HCT116 (cell line): ENCODE measurements around the gene CD300LD. TPM values are rescaled to one million over a fixed set of nuclear protein-coding genes. Genes with fewer than 3 reads are reported as not detected.

ENCODE experiments used
- ATAC-seq: fragments of 200-7000 bp; cut with Tn5 transposase; 2 replicates; pipeline ENCODE4 v1.9.1; 2020; ENCODE audit warnings: mild to moderate bottlenecking, moderate library complexity
- BruUV-seq: library from RNA; stranded (reverse); fragments of 400-500 nt; replicated peaks from 2 replicates; lab custom pipeline; 2021; lab: Mats Ljungman, UMichigan
- CTCF ChIA-PET: fragments of 300-600 bp; sonication (Branson Sonifier 250); formaldehyde crosslinking; loops from one replicate; lab custom pipeline; 2021; ENCODE audit warnings: antibody characterized with exemption; lab: Charles Lee
- POLR2A ChIA-PET: fragments of 300-600, 350-600 bp; sonication (Branson Sonifier 250); formaldehyde crosslinking; loops from one replicate; lab custom pipeline; 2021; ENCODE audit warnings: antibody characterized with exemption; lab: Charles Lee
- RAD21 ChIA-PET, 2 experiments: fragments of 300-600 bp; sonication (Branson Sonifier 250); formaldehyde crosslinking; loops; one replicate each; lab custom pipeline; 2023; ENCODE audit warnings: low total read pairs in 2 of 2; ENCODE audit not compliant: uncharacterized antibody in 2 of 2, unreplicated experiment in 2 of 2, low non-redundant PET in 1 of 2; lab: Charles Lee
- DNase-seq: peaks from one replicate; pipeline ENCODE4 v3.0.0-alpha.2; 2010; ENCODE audit warnings: low read depth, low spot score
- H2AFZ ChIP-seq: fragments of 200-600 bp; shearing (Covaris generic), sonication (generic); 2 replicates; pipeline ENCODE4 v1.6.1; 2017; ENCODE audit warnings: low read depth, mixed run types, mixed read lengths, antibody characterized with exemption, low read length; ENCODE audit not compliant: poor library complexity, severe bottlenecking
- H3K27ac ChIP-seq: 2 replicates; pipeline ENCODE4 v1.5.1; 2012; ENCODE audit warnings: low read depth, low read length
- H3K27me3 ChIP-seq: fragments of 200-600 bp; sonication (generic); 2 replicates; pipeline ENCODE4 v1.6.1; 2016; ENCODE audit warnings: mixed run types, low read length, mixed read lengths; ENCODE audit not compliant: insufficient read depth
- H3K36me3 ChIP-seq, 2 experiments: fragments of 200-500 bp in 1 of 2; fragments of 200-600 bp in 1 of 2; sonication (Bioruptor generic) in 1 of 2; sonication (generic) in 1 of 2; 2 replicates each; pipeline versions ENCODE4 v1.5.1 to v1.6.1; 2014 to 2016; ENCODE audit warnings: low read length in 2 of 2, inconsistent platforms in 1 of 2, mixed read lengths in 1 of 2, mixed run types in 1 of 2; ENCODE audit not compliant: insufficient read depth in 2 of 2, control insufficient read depth in 1 of 2
- H3K4me1 ChIP-seq, 2 experiments: fragments of 200-600 bp in 1 of 2; sonication (generic) in 1 of 2; 2 replicates each; pipeline versions ENCODE4 v1.5.1 to v1.6.1; 2012 to 2017; ENCODE audit warnings: low read length in 2 of 2, inconsistent platforms in 1 of 2, mild to moderate bottlenecking in 1 of 2, mixed read lengths in 1 of 2, mixed run types in 1 of 2, moderate library complexity in 1 of 2; ENCODE audit not compliant: insufficient read depth in 2 of 2, control insufficient read depth in 1 of 2
- H3K4me2 ChIP-seq: fragments of 200-600 bp; sonication (generic); 2 replicates; pipeline ENCODE4 v1.6.1; 2017; ENCODE audit warnings: mixed run types, low read length, mixed read lengths
- H3K4me3 ChIP-seq, 2 experiments: fragments of 200-600 bp in 1 of 2; sonication (generic) in 1 of 2; replicated peaks in 1 of 2; 2 replicates each; pipeline ENCODE4 v1.5.1; 2011 to 2016; ENCODE audit warnings: low read length in 2 of 2, control low read depth in 1 of 2, low read depth in 1 of 2, mild to moderate bottlenecking in 1 of 2, mixed read lengths in 1 of 2, mixed run types in 1 of 2
- H3K79me2 ChIP-seq: fragments of 200-600 bp; sonication (generic); 2 replicates; pipeline ENCODE4 v1.6.1; 2017; ENCODE audit warnings: mild to moderate bottlenecking, mixed run types, low read length, moderate library complexity, mixed read lengths; ENCODE audit not compliant: insufficient read depth
- H3K9ac ChIP-seq: fragments of 200-600 bp; sonication (generic); 2 replicates; pipeline ENCODE4 v1.6.1; 2016; ENCODE audit warnings: low read length, mixed read lengths
- H3K9me2 ChIP-seq: fragments of 200-600 bp; sonication (generic), shearing (Covaris generic); 2 replicates; pipeline ENCODE4 v1.6.1; 2017; ENCODE audit warnings: mixed run types, mild to moderate bottlenecking, moderate library complexity; ENCODE audit not compliant: insufficient read depth
- H3K9me3 ChIP-seq, 2 experiments: fragments of 200-500 bp in 1 of 2; fragments of 200-600 bp in 1 of 2; sonication (Bioruptor generic) in 1 of 2; sonication (generic) in 1 of 2; 2 replicates each; pipeline ENCODE4 v1.6.1; 2014 to 2017; ENCODE audit warnings: low read length in 2 of 2, mixed read lengths in 2 of 2, inconsistent platforms in 1 of 2, low read depth in 1 of 2, mild to moderate bottlenecking in 1 of 2, mixed run types in 1 of 2, moderate library complexity in 1 of 2; ENCODE audit not compliant: control insufficient read depth in 1 of 2, insufficient read depth in 1 of 2
- H4K20me1 ChIP-seq: fragments of 200-600 bp; sonication (generic), shearing (Covaris generic); 2 replicates; pipeline ENCODE4 v1.6.1; 2017; ENCODE audit warnings: mixed run types, mild to moderate bottlenecking, moderate library complexity; ENCODE audit not compliant: insufficient read depth
- ELF1 ChIP-seq: IDR thresholded peaks from 2 replicates; pipeline ENCODE4 v1.6.1; 2012; ENCODE audit warnings: low read depth, borderline replicate concordance
- EZH2 ChIP-seq: fragments of 200-600 bp; sonication (generic); IDR thresholded peaks from 2 replicates; pipeline ENCODE4 v1.6.1; 2017; ENCODE audit warnings: antibody characterized with exemption, mixed run types
- EZH2phosphoT487 ChIP-seq: fragments of 200-600 bp; IDR thresholded peaks from 2 replicates; pipeline ENCODE4 v1.6.1; 2018; ENCODE audit warnings: antibody characterized with exemption, borderline replicate concordance
- JUND ChIP-seq: IDR thresholded peaks from 2 replicates; pipeline ENCODE4 v1.6.1; 2012
- RAD21 ChIP-seq: IDR thresholded peaks from 2 replicates; pipeline ENCODE4 v1.6.1; 2012; ENCODE audit warnings: low read depth, mild to moderate bottlenecking
- SRF ChIP-seq: IDR thresholded peaks from 2 replicates; pipeline ENCODE4 v1.6.1; 2012; ENCODE audit warnings: low read depth
- YY1 ChIP-seq: IDR thresholded peaks from 2 replicates; pipeline ENCODE4 v1.6.1; 2011; ENCODE audit warnings: low read length, low read depth, moderate library complexity, mild to moderate bottlenecking; ENCODE audit not compliant: insufficient replicate concordance; ENCODE audit errors: extremely low read depth
- ZFX ChIP-seq: fragments of 450-650 bp; IDR thresholded peaks from 2 replicates; pipeline ENCODE4 v1.6.1; 2017
- intact Hi-C: fragments of 100-400 bp; cut with micrococcal nuclease; formaldehyde crosslinking; loops from 2 replicates; pipeline ENCODE4 v1.10.0; 2022
- total RNA-seq: library from RNA; stranded (reverse); gene quantifications from one replicate; pipeline ENCODE4 v1.2.1, GENCODE V29; 2021; ENCODE audit not compliant: unreplicated experiment
- TF ChIP-seq, protein P1 (sequence below): IDR thresholded peaks from 2 replicates; pipeline ENCODE4 v1.6.1; 2012
- TF ChIP-seq, protein P2 (sequence below): IDR thresholded peaks from 2 replicates; pipeline ENCODE4 v1.6.1; 2012
- TF ChIP-seq, protein P3 (sequence below): IDR thresholded peaks from 2 replicates; pipeline ENCODE4 v1.6.1; 2011; ENCODE audit warnings: mild to moderate bottlenecking, low read length, moderate library complexity; ENCODE audit not compliant: insufficient replicate concordance; ENCODE audit errors: extremely low read depth

CD300LD gene
- total RNA-seq, 1 experiment from 2014 or later, result not detected

DNA sequence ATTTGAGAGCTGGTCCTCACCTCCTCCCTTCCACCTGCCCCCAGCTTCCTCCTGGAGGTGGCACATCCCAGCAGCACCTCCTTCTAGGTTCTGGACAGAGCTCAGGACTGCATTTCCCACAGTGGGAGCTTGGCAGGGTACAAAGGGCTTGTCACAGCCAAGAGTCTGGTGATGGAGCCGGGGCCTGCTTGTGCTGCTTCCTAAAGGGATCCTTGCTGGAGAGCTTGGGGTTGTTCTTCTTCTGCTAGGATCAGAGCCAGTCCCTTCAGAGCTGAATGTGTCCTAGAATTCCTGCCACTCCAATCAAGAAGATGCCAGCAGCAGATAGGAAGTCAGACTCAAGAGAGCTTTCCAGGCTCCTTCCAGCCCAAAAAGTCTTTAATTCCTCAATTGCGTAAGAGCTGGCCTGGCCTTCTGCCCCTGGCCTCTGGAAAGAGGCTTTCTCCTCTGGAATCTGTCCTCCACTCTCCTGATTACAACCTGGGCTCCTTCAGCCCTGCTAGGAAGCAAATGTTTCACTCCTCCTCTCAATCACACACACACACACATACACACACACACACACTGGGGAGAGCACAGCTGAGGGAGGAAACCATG is 27.1 kb upstream of the CD300LD start:
- intact Hi-C loops, result no loop called here
- TF ChIP-seq, protein P1, sequence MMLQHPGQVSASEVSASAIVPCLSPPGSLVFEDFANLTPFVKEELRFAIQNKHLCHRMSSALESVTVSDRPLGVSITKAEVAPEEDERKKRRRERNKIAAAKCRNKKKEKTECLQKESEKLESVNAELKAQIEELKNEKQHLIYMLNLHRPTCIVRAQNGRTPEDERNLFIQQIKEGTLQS, result no peak
- TF ChIP-seq, all 23 proteins: peak for 0
- peaks cover 86% of the 10 kb centered on the region for H3K27me3 ChIP-seq
- H4K20me1 ChIP-seq, result no peaks in the 10 kb centered on the region
- H3K27ac ChIP-seq, result no peak overlapping the region
- ATAC-seq (no peak), DNase-seq (no peak)
- H3K9ac ChIP-seq, result no peak overlapping the region
- no peaks in the 10 kb centered on the region for H3K4me1 ChIP-seq
- H3K4me2 ChIP-seq, result no peak overlapping the region
- CTCF ChIA-PET, result interaction anchor here (0.5 to 0.9 kb wide), 2 partner anchors 240 to 251 kb away, joined by 3 read pairs; no protein-coding TSS in a partner anchor
- H3K79me2 ChIP-seq, result no peaks in the 10 kb centered on the region
- H3K36me3 ChIP-seq, result no peaks in the 10 kb centered on the region
- H3K4me3 ChIP-seq, result no peak overlapping the region
- RAD21 ChIA-PET, result no interaction called here
- no peaks in the 10 kb centered on the region for H3K9me3 ChIP-seq
- no peaks in the 10 kb centered on the region for H3K9me2 ChIP-seq
- no peak overlapping the region for H2AFZ ChIP-seq
- POLR2A ChIA-PET, result no interaction called here
- BruUV-seq, result no TSS peak

DNA sequence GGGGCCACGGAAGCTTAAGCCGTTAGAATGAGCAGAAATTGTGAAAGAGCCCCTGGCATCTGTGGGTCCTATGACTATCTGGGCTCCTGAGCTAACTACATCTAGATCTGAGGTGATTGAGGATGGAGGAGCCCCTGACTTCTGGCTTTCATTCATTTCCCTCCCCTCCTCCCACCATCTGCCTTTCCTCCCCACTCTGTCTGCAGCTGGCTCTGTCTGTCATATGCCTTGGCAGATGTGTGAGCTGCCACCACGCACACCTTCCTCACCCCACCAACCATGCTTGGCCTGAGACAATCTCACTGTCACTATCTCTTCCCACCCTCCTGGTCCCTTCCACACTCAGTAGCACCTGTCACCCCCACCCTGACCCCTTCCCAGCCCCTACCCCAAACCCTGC is 26.4 kb upstream of the CD300LD start:
- CTCF ChIA-PET, result interaction anchor here (0.9 kb wide), 1 partner anchor 239 kb away, joined by 3 read pairs; no protein-coding TSS in a partner anchor
- Histone ChIP-seq H3K79me2 (no peaks in the 10 kb centered on the region), H3K9me3 (no peaks in the 10 kb centered on the region), H3K4me3 (no peak overlapping the region), H2AFZ (no peak overlapping the region), H3K9me2 (no peaks in the 10 kb centered on the region), H4K20me1 (no peaks in the 10 kb centered on the region), H3K36me3 (no peaks in the 10 kb centered on the region), H3K27me3 (peaks cover 86% of the 10 kb centered on the region), H3K4me1 (no peaks in the 10 kb centered on the region), H3K27ac (no peak overlapping the region), H3K4me2 (no peak overlapping the region), H3K9ac (no peak overlapping the region)
- RAD21 ChIA-PET, result no interaction called here
- no TSS peak for BruUV-seq
- ATAC-seq (no peak), DNase-seq (no peak)
- POLR2A ChIA-PET, result no interaction called here
- intact Hi-C loops, result no loop called here
- TF ChIP-seq, protein P2, sequence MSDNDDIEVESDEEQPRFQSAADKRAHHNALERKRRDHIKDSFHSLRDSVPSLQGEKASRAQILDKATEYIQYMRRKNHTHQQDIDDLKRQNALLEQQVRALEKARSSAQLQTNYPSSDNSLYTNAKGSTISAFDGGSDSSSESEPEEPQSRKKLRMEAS, result no peak
- TF ChIP-seq JUND (no peak), RAD21 (no peak), EZH2 (no peak), EZH2phosphoT487 (no peak), ZFX (no peak), SRF (no peak), ELF1 (no peak), YY1 (no peak)
- TF ChIP-seq, protein P3, sequence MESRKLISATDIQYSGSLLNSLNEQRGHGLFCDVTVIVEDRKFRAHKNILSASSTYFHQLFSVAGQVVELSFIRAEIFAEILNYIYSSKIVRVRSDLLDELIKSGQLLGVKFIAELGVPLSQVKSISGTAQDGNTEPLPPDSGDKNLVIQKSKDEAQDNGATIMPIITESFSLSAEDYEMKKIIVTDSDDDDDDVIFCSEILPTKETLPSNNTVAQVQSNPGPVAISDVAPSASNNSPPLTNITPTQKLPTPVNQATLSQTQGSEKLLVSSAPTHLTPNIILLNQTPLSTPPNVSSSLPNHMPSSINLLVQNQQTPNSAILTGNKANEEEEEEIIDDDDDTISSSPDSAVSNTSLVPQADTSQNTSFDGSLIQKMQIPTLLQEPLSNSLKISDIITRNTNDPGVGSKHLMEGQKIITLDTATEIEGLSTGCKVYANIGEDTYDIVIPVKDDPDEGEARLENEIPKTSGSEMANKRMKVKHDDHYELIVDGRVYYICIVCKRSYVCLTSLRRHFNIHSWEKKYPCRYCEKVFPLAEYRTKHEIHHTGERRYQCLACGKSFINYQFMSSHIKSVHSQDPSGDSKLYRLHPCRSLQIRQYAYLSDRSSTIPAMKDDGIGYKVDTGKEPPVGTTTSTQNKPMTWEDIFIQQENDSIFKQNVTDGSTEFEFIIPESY, result no peak
